ENCODE data around the gene TAP1.

TAP1 gene

DNA sequence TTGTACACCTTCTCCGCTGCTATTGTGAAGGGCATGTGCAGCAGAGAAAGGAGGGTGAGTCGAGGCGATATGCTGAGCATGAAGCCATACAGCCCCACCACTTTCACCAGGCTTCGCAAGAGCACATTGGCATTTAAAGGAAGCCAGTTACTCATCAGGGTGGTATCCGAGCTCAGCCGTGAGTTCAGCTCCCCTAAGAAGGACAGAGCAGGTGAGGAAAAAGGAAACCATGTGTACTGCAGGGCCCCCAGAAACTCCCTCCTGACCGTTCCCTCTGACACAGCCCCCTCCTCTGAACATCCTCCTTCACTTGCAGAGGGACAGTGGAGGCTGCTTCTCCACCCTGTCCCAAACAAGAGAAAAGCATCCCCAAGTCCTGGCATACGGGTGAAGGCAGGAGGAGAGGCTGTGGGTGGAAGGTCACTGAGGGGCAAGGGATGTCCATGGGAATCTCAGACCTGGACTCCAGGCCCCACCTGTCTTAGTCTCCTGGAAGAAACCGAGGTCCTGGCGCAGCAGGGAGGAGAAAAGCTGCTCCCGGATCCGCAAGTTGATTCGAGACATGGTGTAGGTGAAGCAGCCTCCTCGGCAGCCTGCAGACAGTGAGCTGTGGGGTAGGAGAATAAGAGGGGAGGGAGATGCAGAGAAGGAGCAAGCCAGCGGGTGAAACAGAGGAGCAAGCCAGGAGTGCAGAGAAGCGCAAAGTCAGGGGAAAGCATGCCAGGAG, 18.2 kb downstream of the TAP1 start:
- no peak overlapping the region for H2BK120ac ChIP-seq (ENCODE audit: low read depth, low read length)
- H3K27me3 ChIP-seq (ENCODE audit: control insufficient read depth in 1 of 2, insufficient read depth in 1 of 2, low read length in 2 of 2) = no peaks in the 10 kb centered on the region
- no peak overlapping the region for H3K27ac ChIP-seq (ENCODE audit: low read length, poor library complexity, severe bottlenecking)
- 95% methylated on average over 16 of the region's 16 CpGs for WGBS
- no peak overlapping the region for H3K4ac ChIP-seq (ENCODE audit: low read depth in 1 of 2, low read length in 2 of 2)
- H2AFZ ChIP-seq (ENCODE audit: low read depth, low read length) = no peak overlapping the region
- peaks cover 8% of the 10 kb centered on the region for H3K4me1 ChIP-seq (ENCODE audit: control insufficient read depth, insufficient read depth, low read depth, low read length)
- no peak overlapping the region for H2BK5ac ChIP-seq (ENCODE audit: low read depth, low read length, poor library complexity, severe bottlenecking)
- H3K4me3 ChIP-seq (ENCODE audit: insufficient read depth in 1 of 2, low read depth in 1 of 2, low read length in 2 of 2) = no peak overlapping the region
- no peak overlapping the region for H3K9ac ChIP-seq (ENCODE audit: low read length)
- DNase-seq = no peak
- H3K79me1 ChIP-seq (replicated peaks; ENCODE audit: low read length, poor library complexity, severe bottlenecking) = peaks cover 18% of the 10 kb centered on the region
- H4K91ac ChIP-seq (ENCODE audit: low read length) = no peak overlapping the region
- no peak overlapping the region for H3K14ac ChIP-seq (ENCODE audit: low read length in 2 of 2)
- H3K9me3 ChIP-seq (ENCODE audit: control insufficient read depth, low read length) = no peaks in the 10 kb centered on the region
- no peak overlapping the region for H3K4me2 ChIP-seq (ENCODE audit: low read length, poor library complexity, severe bottlenecking)
- peaks cover 18 to 67% of the 10 kb centered on the region in 2 experiments for H3K36me3 ChIP-seq (ENCODE audit: control insufficient read depth in 1 of 2, insufficient read depth in 2 of 2, low read depth in 1 of 2, low read length in 2 of 2)
- no peak overlapping the region for H4K8ac ChIP-seq (ENCODE audit: low read length)
- no peak overlapping the region for H2BK12ac ChIP-seq (ENCODE audit: low read length in 2 of 2)
- no peak overlapping the region for H3K23ac ChIP-seq (ENCODE audit: low read length in 2 of 2)
- H2BK15ac ChIP-seq (ENCODE audit: low read depth, poor library complexity, severe bottlenecking) = no peak overlapping the region
- H3K18ac ChIP-seq (ENCODE audit: low read depth in 1 of 2, low read length in 2 of 2) = no peak overlapping the region
- H2AK5ac ChIP-seq (ENCODE audit: low read length, severe bottlenecking) = no peak overlapping the region

DNA sequence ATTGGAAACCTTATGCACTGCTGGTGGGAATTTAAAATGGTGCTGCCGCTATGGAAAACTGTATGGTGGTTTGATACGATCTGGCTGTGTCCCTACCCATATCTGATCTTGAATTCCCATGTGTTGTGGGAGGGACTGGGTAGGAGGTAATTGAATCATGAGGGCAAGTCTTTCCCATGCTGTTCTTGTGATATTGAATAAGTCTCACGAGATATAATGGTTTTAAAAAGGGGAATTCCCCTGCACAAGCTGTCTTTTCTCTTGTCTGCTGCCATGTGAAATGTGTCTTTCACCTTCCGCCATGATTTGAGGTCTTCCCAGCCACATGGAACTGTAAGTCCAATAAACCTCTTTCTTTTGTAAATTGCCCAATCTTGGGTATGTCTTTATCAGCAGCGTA, 19.8 kb downstream of the TAP1 start:
- Histone ChIP-seq H3K27me3 (ENCODE audit: control insufficient read depth in 1 of 2, insufficient read depth in 1 of 2, low read length in 2 of 2) (no peaks in the 10 kb centered on the region), H3K4me3 (ENCODE audit: insufficient read depth in 1 of 2, low read depth in 1 of 2, low read length in 2 of 2) (no peak overlapping the region), H2BK15ac (ENCODE audit: low read depth, poor library complexity, severe bottlenecking) (no peak overlapping the region), H3K9me3 (ENCODE audit: control insufficient read depth, low read length) (no peaks in the 10 kb centered on the region), H2BK5ac (ENCODE audit: low read depth, low read length, poor library complexity, severe bottlenecking) (no peak overlapping the region), H2BK12ac (ENCODE audit: low read length in 2 of 2) (no peak overlapping the region), H3K4me1 (ENCODE audit: control insufficient read depth, insufficient read depth, low read depth, low read length) (peaks cover 8% of the 10 kb centered on the region), H3K4me2 (ENCODE audit: low read length, poor library complexity, severe bottlenecking) (no peak overlapping the region), H3K27ac (ENCODE audit: low read length, poor library complexity, severe bottlenecking) (no peak overlapping the region), H3K79me1 (replicated peaks; ENCODE audit: low read length, poor library complexity, severe bottlenecking) (peaks cover 18% of the 10 kb centered on the region), H3K36me3 (ENCODE audit: control insufficient read depth in 1 of 2, insufficient read depth in 2 of 2, low read depth in 1 of 2, low read length in 2 of 2) (peaks cover 34 to 78% of the 10 kb centered on the region in 2 experiments), H4K8ac (ENCODE audit: low read length) (no peak overlapping the region), H3K23ac (ENCODE audit: low read length in 2 of 2) (no peak overlapping the region), H2AFZ (ENCODE audit: low read depth, low read length) (no peak overlapping the region), H3K4ac (ENCODE audit: low read depth in 1 of 2, low read length in 2 of 2) (no peak overlapping the region), H4K91ac (ENCODE audit: low read length) (no peak overlapping the region), H2AK5ac (ENCODE audit: low read length, severe bottlenecking) (no peak overlapping the region), H3K18ac (ENCODE audit: low read depth in 1 of 2, low read length in 2 of 2) (no peak overlapping the region), H2BK120ac (ENCODE audit: low read depth, low read length) (no peak overlapping the region), H3K14ac (ENCODE audit: low read length in 2 of 2) (no peak overlapping the region), H3K9ac (ENCODE audit: low read length) (no peak overlapping the region)
- WGBS = 94% methylated on average over 5 of the region's 5 CpGs
- no peak for DNase-seq

DNA sequence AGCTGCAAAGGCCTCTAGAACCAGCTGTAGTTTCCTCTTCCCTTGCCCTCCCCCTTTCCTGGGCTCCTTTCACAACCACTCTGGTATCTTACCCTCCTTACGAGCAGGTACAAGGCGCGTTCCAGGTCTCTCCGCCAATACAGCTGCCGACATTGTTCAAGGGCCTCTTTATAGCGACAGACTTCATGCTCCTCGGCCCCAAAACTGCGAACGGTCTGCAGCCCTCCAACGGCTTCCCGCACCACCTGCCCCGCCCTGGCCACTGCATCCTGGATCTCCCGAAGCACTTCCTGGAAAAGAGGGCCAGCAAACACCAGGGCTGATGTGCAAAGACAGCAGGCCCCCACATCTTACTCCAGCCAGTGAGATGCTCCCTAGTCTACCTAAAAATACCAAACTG, 21.0 kb downstream of the TAP1 start:
- Histone ChIP-seq H2AFZ (ENCODE audit: low read depth, low read length) (no peak overlapping the region), H3K23ac (ENCODE audit: low read length in 2 of 2) (no peak overlapping the region), H3K18ac (ENCODE audit: low read depth in 1 of 2, low read length in 2 of 2) (no peak overlapping the region), H2BK15ac (ENCODE audit: low read depth, poor library complexity, severe bottlenecking) (no peak overlapping the region), H2AK5ac (ENCODE audit: low read length, severe bottlenecking) (no peak overlapping the region), H3K9ac (ENCODE audit: low read length) (no peak overlapping the region), H3K36me3 (ENCODE audit: control insufficient read depth in 1 of 2, insufficient read depth in 2 of 2, low read depth in 1 of 2, low read length in 2 of 2) (peaks cover 36 to 88% of the 10 kb centered on the region in 2 experiments), H3K4ac (ENCODE audit: low read depth in 1 of 2, low read length in 2 of 2) (no peak overlapping the region), H3K9me3 (ENCODE audit: control insufficient read depth, low read length) (no peaks in the 10 kb centered on the region), H2BK5ac (ENCODE audit: low read depth, low read length, poor library complexity, severe bottlenecking) (no peak overlapping the region), H3K14ac (ENCODE audit: low read length in 2 of 2) (no peak overlapping the region), H3K79me1 (replicated peaks; ENCODE audit: low read length, poor library complexity, severe bottlenecking) (peaks cover 14% of the 10 kb centered on the region), H3K4me1 (ENCODE audit: control insufficient read depth, insufficient read depth, low read depth, low read length) (peaks cover 2% of the 10 kb centered on the region), H3K4me3 (ENCODE audit: insufficient read depth in 1 of 2, low read depth in 1 of 2, low read length in 2 of 2) (no peak overlapping the region), H2BK120ac (ENCODE audit: low read depth, low read length) (no peak overlapping the region), H3K4me2 (ENCODE audit: low read length, poor library complexity, severe bottlenecking) (no peak overlapping the region), H3K27ac (ENCODE audit: low read length, poor library complexity, severe bottlenecking) (no peak overlapping the region), H2BK12ac (ENCODE audit: low read length in 2 of 2) (no peak overlapping the region), H3K27me3 (ENCODE audit: control insufficient read depth in 1 of 2, insufficient read depth in 1 of 2, low read length in 2 of 2) (no peaks in the 10 kb centered on the region), H4K91ac (ENCODE audit: low read length) (no peak overlapping the region), H4K8ac (ENCODE audit: low read length) (no peak overlapping the region)
- WGBS = 94% methylated on average over 13 of the region's 13 CpGs
- DNase-seq = no peak

DNA sequence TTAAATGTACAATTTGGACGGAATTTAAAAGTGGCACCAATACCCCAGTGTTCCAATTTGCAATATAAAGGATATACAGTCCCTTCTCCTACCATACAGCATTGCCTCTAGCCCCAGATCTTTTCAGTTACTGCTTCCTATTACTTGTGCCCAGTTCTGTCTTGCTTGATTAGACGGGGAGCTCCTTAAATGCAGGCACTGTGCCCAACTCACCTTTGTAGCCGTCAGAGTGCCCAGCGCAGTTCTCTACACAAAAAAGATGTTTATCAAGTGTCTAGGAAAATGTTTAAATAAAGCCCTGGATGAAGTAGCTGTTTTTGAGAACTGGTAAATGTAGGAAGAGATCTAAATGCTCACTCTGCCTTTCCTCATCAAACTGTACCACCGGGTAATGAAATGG, 22.6 kb downstream of the TAP1 start:
- Histone ChIP-seq H3K36me3 (ENCODE audit: control insufficient read depth in 1 of 2, insufficient read depth in 2 of 2, low read depth in 1 of 2, low read length in 2 of 2) (peaks cover 36 to 79% of the 10 kb centered on the region in 2 experiments), H4K91ac (ENCODE audit: low read length) (no peak overlapping the region), H2AFZ (ENCODE audit: low read depth, low read length) (no peak overlapping the region), H2BK120ac (ENCODE audit: low read depth, low read length) (no peak overlapping the region), H3K4me3 (ENCODE audit: insufficient read depth in 1 of 2, low read depth in 1 of 2, low read length in 2 of 2) (no peak overlapping the region), H3K4ac (ENCODE audit: low read depth in 1 of 2, low read length in 2 of 2) (no peak overlapping the region), H3K4me1 (ENCODE audit: control insufficient read depth, insufficient read depth, low read depth, low read length) (peaks cover 1% of the 10 kb centered on the region), H2AK5ac (ENCODE audit: low read length, severe bottlenecking) (no peak overlapping the region), H3K27me3 (ENCODE audit: control insufficient read depth in 1 of 2, insufficient read depth in 1 of 2, low read length in 2 of 2) (no peaks in the 10 kb centered on the region), H3K14ac (ENCODE audit: low read length in 2 of 2) (no peak overlapping the region), H2BK5ac (ENCODE audit: low read depth, low read length, poor library complexity, severe bottlenecking) (no peak overlapping the region), H2BK12ac (ENCODE audit: low read length in 2 of 2) (no peak overlapping the region), H3K27ac (ENCODE audit: low read length, poor library complexity, severe bottlenecking) (no peak overlapping the region), H3K9me3 (ENCODE audit: control insufficient read depth, low read length) (no peaks in the 10 kb centered on the region), H3K79me1 (replicated peaks; ENCODE audit: low read length, poor library complexity, severe bottlenecking) (peaks cover 6% of the 10 kb centered on the region), H4K8ac (ENCODE audit: low read length) (no peak overlapping the region), H3K18ac (ENCODE audit: low read depth in 1 of 2, low read length in 2 of 2) (no peak overlapping the region), H3K9ac (ENCODE audit: low read length) (no peak overlapping the region), H2BK15ac (ENCODE audit: low read depth, poor library complexity, severe bottlenecking) (no peak overlapping the region), H3K23ac (ENCODE audit: low read length in 2 of 2) (no peak overlapping the region), H3K4me2 (ENCODE audit: low read length, poor library complexity, severe bottlenecking) (no peak overlapping the region)
- DNase-seq = no peak
- 70% methylated on average over 4 of the region's 5 CpGs for WGBS

Measured in mesenchymal stem cell (in vitro differentiated cells and primary cell).